Subcutaneous adipose tissue (tissue), 4 donors: ENCODE measurements around the gene CBFA2T2. TPM values are rescaled to one million over a fixed set of nuclear protein-coding genes. Genes with fewer than 3 reads are reported as not detected.

Experiments
- total RNA-seq, 4 donors: library from RNA; depleted of rRNA; stranded (reverse); fragments of >200 nt; gene quantifications; one replicate each; pipeline ENCODE4 v1.1.0, GENCODE V29; 2016
- TF ChIP-seq, protein P1 (sequence below): fragments of 450-650 bp; IDR thresholded peaks from one replicate; pipeline ENCODE4 v1.5.1; 2016; ENCODE audit warnings: low read depth, mild to moderate bottlenecking, control low read depth, antibody characterized with exemption, moderate library complexity

CBFA2T2 gene
- total RNA-seq, 4 donors from 2014 or later: 8.5 to 13.4 (median 10.0) TPM

- TF ChIP-seq, protein P1, sequence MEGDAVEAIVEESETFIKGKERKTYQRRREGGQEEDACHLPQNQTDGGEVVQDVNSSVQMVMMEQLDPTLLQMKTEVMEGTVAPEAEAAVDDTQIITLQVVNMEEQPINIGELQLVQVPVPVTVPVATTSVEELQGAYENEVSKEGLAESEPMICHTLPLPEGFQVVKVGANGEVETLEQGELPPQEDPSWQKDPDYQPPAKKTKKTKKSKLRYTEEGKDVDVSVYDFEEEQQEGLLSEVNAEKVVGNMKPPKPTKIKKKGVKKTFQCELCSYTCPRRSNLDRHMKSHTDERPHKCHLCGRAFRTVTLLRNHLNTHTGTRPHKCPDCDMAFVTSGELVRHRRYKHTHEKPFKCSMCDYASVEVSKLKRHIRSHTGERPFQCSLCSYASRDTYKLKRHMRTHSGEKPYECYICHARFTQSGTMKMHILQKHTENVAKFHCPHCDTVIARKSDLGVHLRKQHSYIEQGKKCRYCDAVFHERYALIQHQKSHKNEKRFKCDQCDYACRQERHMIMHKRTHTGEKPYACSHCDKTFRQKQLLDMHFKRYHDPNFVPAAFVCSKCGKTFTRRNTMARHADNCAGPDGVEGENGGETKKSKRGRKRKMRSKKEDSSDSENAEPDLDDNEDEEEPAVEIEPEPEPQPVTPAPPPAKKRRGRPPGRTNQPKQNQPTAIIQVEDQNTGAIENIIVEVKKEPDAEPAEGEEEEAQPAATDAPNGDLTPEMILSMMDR: no peak
These were observed 24.2 kb upstream of the CBFA2T2 start for GRCh38 chr20:33465481-33466302.

- TF ChIP-seq, protein P1: no peak
These were observed 23.6 kb upstream of the CBFA2T2 start for GRCh38 chr20:33466303-33466646.

- TF ChIP-seq, protein P1: no peak
These were observed 19.4 kb upstream of the CBFA2T2 start for GRCh38 chr20:33470457-33470856.

- TF ChIP-seq, protein P1: no peak
These were observed 19.0 kb upstream of the CBFA2T2 start for GRCh38 chr20:33470866-33471265.

- TF ChIP-seq, protein P1: no peak
These were observed 16.9 kb upstream of the CBFA2T2 start for GRCh38 chr20:33472868-33473435.

DNA sequence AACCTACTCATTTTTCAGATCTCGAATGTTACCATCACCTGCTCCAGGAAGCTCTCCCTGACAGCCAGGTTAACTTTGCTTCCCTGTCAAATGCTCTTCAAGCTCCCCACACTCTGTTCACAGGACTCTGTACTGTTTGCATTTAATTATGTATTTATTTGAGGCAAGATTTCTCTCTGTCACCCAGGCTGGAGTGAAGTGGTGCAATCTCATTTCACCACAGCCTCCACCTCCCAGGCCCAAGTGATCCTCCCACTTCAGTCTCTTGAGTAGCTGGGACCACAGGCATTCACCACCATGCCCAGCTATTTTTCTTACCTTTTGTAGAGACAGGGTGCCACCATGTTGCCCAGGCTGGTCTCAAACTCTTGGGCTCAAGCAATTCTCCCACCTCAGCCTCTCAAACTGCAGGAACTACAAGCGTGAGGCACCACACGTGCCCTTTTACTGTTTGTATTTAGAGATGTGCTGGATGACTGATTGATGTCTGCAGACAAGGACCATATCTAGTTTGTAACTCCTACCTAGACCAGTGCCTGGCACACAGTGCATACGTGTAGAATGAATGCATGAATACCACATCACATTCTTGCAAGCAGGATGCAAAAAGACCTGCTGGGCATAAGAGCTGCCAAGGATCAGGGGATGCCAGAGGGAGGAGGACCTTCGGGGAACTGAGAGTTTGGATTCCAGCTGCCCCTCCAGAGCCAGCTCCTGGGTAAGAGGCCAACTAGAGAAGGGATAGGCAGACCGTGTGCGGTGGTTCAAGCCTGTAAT lies 15.6 kb upstream of the CBFA2T2 start:
- TF ChIP-seq, protein P1: no peak

DNA sequence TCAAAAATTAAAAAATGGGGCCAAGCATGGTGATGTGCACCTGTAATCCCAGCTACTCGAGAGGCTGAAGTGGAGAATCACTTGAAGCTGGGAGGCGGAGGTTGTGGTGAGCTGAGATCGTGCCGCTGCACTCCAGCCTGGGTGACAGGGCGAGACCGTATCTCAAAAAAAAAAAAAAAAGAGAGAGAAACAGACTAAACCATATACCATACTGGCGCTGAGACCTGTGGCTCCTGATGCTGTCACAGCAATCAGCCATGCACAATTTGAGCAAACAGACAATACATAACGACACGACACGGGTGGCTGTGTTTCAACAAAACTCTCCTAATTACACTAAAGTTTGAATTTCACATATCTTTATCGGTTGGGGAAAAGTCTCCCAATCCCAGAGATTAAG lies 14.9 kb upstream of the CBFA2T2 start:
- TF ChIP-seq, protein P1: no peak
